ENCODE measurements around the gene SMCO1. TPM values are rescaled to one million over a fixed set of nuclear protein-coding genes. Genes with fewer than 3 reads are reported as not detected.
"Not testable (repeated sequence)": the region's sequence is repeated elsewhere in the genome, so short reads cannot be mapped to it uniquely, and the experiment has no call there.

The SMCO1 gene
- not detected in 2 replicates for total RNA-seq (2014; rRNA removed; shearing (Covaris generic))

- no peak for DNase-seq (ENCODE audit: low spot score)
- in situ Hi-C loops (cut with HindIII; ENCODE audit: low sequenced_read_pairs) = no loop called here
Observed at GRCh38 chr3:196514913-196515621, at the start of gene SMCO1. SMCO1 (minus strand) TSS chr3:196515346; CDS start chr3:196515209, 137 bp downstream.

- no peak for DNase-seq (ENCODE audit: low spot score)
- in situ Hi-C loops (cut with HindIII; ENCODE audit: low sequenced_read_pairs) = no loop called here
Observed at GRCh38 chr3:196563721-196564225, 48.6 kb upstream of the SMCO1 start.

GRCh38 chr3:196559826-196560225, 44.7 kb upstream of the SMCO1 start:
- in situ Hi-C loops (cut with HindIII; ENCODE audit: low sequenced_read_pairs) = no loop called here
- no peak for DNase-seq (ENCODE audit: low spot score)

- no peak for DNase-seq (ENCODE audit: low spot score)
- in situ Hi-C loops (cut with HindIII; ENCODE audit: low sequenced_read_pairs) = no loop called here
Observed at GRCh38 chr3:196558476-196558875, 43.3 kb upstream of the SMCO1 start.

GRCh38 chr3:196557236-196557635, 42.1 kb upstream of the SMCO1 start:
- in situ Hi-C loops (cut with HindIII; ENCODE audit: low sequenced_read_pairs) = no loop called here
- DNase-seq (ENCODE audit: low spot score) = no peak

- in situ Hi-C loops (cut with HindIII; ENCODE audit: low sequenced_read_pairs) = no loop called here
- no peak for DNase-seq (ENCODE audit: low spot score)
Observed at GRCh38 chr3:196555295-196555694, 40.1 kb upstream of the SMCO1 start.

- in situ Hi-C loops (cut with HindIII; ENCODE audit: low sequenced_read_pairs) = no loop called here
- no peak for DNase-seq (ENCODE audit: low spot score)
Observed at GRCh38 chr3:196554205-196554604, 39.1 kb upstream of the SMCO1 start.

- no peak for DNase-seq (ENCODE audit: low spot score)
- in situ Hi-C loops (cut with HindIII; ENCODE audit: low sequenced_read_pairs) = no loop called here
Observed at GRCh38 chr3:196553551-196553950, 38.4 kb upstream of the SMCO1 start.

GRCh38 chr3:196552253-196552652, 37.1 kb upstream of the SMCO1 start:
- in situ Hi-C loops (cut with HindIII; ENCODE audit: low sequenced_read_pairs) = no loop called here
- DNase-seq (ENCODE audit: low spot score) = no peak

GRCh38 chr3:196550172-196550571, 35.0 kb upstream of the SMCO1 start:
- in situ Hi-C loops (cut with HindIII; ENCODE audit: low sequenced_read_pairs); DNase-seq (ENCODE audit: low spot score): not testable (repeated sequence)

GRCh38 chr3:196549312-196549711, 34.2 kb upstream of the SMCO1 start:
- DNase-seq (ENCODE audit: low spot score); in situ Hi-C loops (cut with HindIII; ENCODE audit: low sequenced_read_pairs): not testable (repeated sequence)

GRCh38 chr3:196547067-196547466, 31.9 kb upstream of the SMCO1 start:
- DNase-seq (ENCODE audit: low spot score) = no peak
- in situ Hi-C loops (cut with HindIII; ENCODE audit: low sequenced_read_pairs) = no loop called here

- no peak for DNase-seq (ENCODE audit: low spot score)
- in situ Hi-C loops (cut with HindIII; ENCODE audit: low sequenced_read_pairs) = no loop called here
Observed at GRCh38 chr3:196546537-196546936, 31.4 kb upstream of the SMCO1 start.

GRCh38 chr3:196544491-196544992, 29.4 kb upstream of the SMCO1 start:
- no peak for DNase-seq (ENCODE audit: low spot score)
- in situ Hi-C loops (cut with HindIII; ENCODE audit: low sequenced_read_pairs) = no loop called here

- in situ Hi-C loops (cut with HindIII; ENCODE audit: low sequenced_read_pairs) = no loop called here
- DNase-seq (ENCODE audit: low spot score) = no peak
Observed at GRCh38 chr3:196541684-196542445, 26.7 kb upstream of the SMCO1 start.

GRCh38 chr3:196537319-196537984, 22.3 kb upstream of the SMCO1 start:
- DNase-seq (ENCODE audit: low spot score) = no peak
- in situ Hi-C loops (cut with HindIII; ENCODE audit: low sequenced_read_pairs) = no loop called here

GRCh38 chr3:196533260-196533681, 18.1 kb upstream of the SMCO1 start:
- no peak for DNase-seq (ENCODE audit: low spot score)
- in situ Hi-C loops (cut with HindIII; ENCODE audit: low sequenced_read_pairs) = no loop called here

- in situ Hi-C loops (cut with HindIII; ENCODE audit: low sequenced_read_pairs) = no loop called here
- DNase-seq (ENCODE audit: low spot score) = no peak
Observed at GRCh38 chr3:196531418-196531817, 16.3 kb upstream of the SMCO1 start.

GRCh38 chr3:196528639-196529233, 13.6 kb upstream of the SMCO1 start:
- DNase-seq (ENCODE audit: low spot score) = peak; percentile 17
- in situ Hi-C loops (cut with HindIII; ENCODE audit: low sequenced_read_pairs) = no loop called here

All from G401 (cell line).